ELR (cell line): ENCODE results near the gene RNF175.

Experiments used
- DNase-seq: peaks from one replicate; pipeline ENCODE4 v3.0.0-alpha.2; 2015; ENCODE audit warnings: low read depth

Gene RNF175

DNA sequence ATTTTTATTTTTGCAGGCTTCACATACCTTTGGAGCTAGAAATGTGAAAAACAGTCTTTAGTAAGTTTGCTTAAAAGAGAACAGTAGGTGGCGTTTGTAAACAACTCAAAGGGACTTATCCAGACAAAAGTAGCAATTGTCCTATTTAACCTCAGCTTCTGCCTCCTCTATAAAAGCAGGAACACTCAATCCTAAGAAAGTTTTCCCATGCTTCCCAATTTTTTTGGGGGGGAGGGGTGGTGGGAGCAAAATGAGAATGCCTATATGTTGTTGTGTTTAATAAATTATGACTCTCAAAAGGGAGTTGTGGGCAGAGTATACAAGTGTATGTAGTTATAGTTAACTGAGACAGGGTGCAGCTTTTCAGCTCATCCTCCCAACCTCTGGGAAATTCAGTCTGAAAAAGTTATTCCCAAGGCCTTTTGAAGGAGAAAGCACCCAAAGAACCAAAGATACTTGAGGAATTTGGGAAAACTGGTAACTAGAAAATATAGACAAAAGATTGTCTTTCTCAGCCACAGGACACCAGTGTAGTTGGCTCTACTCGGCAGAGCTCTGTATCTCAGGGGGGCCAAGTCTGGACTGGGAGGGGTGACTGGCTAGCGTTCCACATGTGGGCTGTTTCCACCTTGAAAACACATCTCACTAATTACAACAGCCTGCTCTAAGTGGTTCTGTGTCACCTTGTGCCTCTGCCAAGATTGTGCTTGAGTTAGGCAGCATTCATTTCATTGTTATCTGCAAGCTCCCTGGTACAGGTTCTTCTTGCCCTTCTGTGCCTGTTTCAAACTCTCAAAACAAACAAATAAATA, 26.3 kb upstream of the RNF175 start:
- DNase-seq, result peak; percentile 40

DNA sequence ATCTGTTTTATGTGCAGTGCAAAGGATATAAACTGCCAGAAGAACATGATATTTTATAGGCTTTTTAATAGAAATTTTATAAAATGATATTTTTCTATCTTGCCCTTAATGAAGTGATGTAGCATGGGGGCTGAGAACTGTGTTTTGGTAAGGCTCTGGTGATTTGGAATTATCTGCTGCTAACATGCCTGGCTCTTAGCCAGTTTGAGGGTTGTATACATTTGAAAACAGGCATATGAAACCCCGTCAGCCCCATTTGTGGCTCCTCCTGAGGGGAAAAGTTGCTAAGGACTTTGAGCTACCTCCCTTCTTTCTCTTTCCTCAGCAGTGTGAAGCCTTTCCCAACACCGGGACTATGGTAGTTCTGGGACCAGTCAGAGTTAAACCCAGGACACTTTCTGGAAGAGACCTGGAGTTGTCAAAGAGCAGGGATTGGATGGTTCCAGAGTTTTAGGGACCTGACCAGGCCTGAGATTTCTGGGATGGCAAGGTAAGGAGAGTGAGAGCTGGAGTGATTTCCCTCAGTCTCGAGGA, 24.4 kb upstream of the RNF175 start:
- no peak for DNase-seq

DNA sequence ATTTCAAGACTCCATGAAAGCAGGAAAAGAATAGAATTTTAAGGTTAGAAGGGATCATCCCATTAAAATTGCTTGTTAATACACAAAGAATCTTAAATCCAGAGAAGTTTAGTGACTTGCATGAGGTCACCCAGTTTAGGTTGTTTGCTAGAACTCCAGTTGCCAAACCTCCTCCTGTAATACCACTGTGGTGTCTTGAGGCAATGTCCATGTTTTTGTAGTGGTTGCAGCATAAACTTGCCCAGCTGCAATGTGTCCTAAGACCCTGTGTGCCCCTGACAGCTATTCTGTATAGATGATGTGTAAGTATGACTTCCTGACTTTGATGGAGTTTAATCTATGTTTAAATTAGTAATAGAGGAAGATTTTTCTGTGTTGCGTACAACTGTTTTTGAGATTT, 22.8 kb upstream of the RNF175 start:
- no peak for DNase-seq

DNA sequence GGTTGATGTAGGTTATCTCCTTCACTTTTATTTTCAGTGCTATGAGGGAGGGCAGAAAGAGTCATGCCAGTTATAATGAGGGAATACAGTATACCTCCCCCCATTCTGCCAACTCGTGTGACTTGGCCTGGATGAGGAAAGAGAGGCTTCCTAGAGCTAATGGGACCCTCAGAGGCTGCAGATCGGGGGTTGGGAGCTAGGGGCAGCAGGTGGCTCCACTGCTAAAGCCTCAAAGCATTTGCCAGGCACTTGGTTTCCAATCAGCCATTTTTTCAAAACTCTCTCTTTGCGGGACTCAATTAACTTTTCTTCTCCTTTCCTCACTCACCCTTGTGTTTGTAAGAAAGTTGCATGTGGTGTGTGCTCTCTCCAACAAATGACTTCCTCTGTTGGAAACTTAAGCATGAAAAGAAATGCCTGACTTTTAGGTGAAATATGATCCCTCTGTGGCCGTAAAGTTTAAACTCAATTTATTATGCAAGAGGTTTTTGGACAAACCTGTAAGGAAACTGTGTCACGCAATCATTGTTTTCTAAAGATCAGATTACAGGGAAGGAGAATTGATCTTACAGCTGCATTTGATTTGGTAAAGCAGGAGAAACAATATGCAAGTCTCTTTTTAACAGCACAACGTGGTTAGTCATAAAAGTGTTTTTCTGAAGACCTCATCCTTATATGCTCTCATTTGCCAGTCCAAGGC, 22.0 kb upstream of the RNF175 start:
- no peak for DNase-seq

DNA sequence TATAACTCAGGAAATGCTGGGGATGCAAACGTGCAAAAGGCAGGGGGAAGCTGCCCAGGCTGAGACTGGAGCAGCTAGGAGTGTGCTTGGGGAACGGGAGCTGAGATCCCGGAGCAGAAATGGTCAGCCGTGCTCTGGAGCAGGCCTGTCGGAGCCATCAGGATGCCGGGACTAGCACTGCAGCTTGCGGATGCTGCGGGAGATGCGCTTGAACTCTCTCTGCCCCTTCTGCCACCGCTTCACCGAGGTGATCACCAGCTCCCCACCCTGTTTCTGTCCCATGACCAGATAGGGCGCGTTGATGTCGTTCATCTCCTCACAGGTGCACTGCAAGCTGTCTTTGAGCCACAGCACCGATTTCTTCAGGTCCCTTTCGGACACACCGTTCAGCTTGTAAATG, 21.5 kb upstream of the RNF175 start:
- DNase-seq, result no peak

DNA sequence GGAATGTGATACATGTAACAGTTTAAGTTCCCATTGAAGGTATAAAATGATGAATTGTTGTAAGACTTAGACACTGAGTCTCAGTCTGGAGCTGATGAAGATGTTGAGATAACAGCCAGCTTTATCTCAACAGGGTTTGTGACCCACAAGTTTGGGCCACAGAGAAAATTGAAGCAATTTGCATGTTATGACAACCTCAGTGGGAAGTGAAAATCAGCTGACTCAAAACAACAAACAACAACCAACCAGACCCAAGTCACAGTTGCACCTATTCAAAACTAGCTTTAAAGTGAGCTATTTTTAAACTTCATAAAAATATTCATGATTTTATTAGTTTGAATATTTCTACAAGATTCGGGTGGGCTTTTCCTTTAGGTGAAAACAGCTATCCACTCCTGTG, 21.1 kb upstream of the RNF175 start:
- no peak for DNase-seq

DNA sequence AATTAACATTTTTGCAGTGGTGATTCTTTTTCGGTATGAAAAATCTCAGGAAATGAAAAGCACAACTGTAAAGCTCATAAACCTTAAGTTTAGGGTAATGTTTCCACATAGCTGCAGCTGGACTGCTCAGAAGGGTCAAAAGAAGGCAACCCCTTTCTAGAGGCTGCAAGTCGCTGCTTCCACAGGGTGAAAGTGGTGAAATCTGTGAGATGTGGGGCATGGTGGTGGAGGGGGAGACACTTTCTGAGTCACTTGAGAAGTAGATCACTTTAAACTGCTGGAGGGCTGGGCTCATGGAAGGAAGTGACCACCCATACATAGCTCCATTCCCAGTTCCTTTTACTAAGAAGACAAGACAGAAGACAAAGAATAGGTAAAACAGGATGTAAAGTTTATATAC, 20.4 kb upstream of the RNF175 start:
- DNase-seq, result no peak

DNA sequence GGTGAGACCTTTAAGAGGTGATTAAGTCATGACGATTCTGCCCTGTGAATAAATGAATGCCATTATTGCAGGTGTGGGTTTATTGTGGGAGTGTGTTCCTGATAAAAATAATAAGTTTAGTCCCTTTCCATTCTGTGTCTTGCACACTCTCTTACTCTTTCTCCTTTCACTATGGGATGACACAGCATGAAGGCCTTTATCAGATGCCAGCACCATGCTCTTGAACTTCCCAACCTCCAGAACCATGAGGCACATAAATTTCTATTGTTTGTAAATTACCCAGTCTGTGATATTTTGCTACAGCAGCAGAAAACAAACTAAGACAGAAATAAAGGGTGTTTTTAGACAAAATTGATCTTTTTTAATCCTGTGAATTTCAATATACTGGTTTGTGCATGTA, 18.6 kb upstream of the RNF175 start:
- DNase-seq, result no peak

DNA sequence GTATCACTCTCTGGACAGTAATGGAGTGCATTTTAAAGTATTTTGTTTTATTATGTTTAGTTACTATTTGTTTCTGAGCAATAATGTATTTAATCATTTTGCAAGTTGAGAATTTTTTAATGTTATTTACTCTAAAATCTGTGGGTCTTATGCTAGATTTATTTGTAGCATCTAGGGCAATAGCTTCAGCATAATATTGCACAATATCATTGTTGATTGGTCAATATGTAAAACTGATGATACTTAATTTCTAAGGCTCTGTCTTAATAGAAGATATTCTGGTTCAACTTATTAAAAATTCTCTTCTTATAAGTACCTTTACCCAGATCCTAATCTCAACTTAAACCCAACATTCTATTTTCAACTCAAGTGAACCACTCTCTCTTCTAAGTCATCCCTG, 17.6 kb upstream of the RNF175 start:
- DNase-seq, result no peak

DNA sequence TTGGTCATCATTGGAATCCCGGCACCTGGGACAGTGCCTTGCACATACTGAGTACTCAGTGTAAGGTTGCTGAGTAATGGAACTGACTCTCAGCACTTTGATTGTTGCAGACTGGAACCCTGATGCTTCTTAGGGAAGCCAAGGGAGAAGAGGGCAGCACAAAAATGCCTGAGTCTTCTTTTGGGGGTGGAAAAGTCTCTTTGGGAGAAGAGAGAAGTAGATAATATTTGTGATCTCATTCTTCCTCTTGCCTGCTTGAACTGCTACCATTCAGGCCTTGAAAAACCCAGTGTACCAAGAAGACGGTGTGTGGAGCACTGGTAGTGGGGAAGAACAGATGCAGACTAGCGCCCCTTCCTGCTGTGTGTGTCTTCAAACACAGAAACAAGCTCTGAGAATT, 16.8 kb upstream of the RNF175 start:
- no peak for DNase-seq

DNA sequence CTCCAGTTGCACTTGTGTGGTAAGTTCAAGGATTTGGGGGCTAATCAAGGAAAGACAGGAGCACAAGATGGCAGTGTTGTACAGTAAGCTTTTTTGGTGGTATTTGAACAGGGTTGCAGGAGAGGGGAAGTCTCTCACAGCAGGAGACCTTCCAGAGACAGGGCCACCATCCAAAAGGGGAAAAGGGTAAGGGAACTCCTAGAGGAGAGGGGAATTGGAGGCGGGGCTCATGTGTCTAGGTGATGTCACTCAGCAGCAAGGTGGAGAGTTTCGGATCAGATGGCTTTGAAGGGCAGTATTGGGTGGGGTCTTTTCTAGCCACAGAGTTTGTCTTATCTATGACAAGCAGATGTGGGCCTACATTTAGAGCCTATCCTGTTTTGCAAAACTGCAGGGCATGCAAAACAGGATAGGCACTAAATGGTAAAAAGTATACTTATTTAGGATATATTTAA, 13.4 kb upstream of the RNF175 start:
- no peak for DNase-seq

DNA sequence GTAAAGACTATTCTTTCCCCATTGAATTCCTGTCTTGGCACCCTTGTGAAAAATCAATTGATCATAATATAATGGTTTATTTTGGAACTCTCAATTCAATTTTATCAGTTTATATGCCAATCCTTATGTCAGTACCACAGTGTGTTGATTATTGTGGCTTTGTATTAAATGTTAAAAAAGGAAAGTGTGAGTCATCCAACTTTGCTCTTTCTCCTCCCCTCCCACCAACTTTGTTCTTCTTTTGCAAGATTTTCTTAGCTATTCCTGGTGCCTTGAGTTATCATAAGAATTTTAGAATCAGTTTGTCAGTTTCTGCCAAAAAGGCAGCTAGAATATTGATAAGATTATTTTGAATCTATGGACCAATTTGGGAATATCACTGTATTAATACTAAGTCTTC, 11.2 kb upstream of the RNF175 start:
- DNase-seq, result no peak

DNA sequence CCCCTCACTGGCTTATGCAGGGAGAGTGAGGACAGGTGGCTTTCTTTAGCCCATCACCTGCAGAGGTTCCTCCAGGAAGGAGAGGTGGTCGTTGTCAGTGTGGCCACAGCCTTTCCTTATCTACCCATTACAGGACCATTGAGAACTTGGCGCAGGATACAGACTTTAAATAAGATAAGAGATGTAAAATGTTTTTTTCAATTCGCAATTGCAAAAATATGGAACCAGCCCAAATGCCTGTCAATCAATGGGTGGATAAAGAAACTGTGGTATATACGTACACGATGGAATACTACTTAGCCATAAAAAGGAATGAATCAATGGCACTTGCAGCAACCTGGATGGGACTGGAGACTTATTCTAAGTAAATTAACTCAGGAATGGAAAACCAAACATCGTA, 6.9 kb upstream of the RNF175 start:
- no peak for DNase-seq

DNA sequence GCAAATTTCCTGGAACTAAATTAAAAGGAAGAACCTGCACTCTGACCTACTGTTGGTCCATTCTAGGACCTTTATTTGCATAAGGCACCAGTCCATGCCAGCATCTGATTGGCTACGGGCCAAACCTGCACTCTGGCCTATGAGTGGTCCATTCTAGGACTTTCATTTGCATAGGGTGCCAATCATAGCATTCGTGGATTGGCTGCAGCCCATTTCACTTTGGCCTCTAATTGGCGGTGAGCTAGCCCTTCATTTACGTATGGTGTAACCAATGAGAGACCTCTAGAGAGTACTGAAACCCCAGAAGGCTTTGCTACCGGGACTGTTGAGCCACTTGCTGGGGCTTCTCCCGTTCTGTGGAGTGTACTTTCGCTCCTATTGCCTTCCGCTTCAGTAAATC, 6.1 kb upstream of the RNF175 start:
- DNase-seq, result no peak

DNA sequence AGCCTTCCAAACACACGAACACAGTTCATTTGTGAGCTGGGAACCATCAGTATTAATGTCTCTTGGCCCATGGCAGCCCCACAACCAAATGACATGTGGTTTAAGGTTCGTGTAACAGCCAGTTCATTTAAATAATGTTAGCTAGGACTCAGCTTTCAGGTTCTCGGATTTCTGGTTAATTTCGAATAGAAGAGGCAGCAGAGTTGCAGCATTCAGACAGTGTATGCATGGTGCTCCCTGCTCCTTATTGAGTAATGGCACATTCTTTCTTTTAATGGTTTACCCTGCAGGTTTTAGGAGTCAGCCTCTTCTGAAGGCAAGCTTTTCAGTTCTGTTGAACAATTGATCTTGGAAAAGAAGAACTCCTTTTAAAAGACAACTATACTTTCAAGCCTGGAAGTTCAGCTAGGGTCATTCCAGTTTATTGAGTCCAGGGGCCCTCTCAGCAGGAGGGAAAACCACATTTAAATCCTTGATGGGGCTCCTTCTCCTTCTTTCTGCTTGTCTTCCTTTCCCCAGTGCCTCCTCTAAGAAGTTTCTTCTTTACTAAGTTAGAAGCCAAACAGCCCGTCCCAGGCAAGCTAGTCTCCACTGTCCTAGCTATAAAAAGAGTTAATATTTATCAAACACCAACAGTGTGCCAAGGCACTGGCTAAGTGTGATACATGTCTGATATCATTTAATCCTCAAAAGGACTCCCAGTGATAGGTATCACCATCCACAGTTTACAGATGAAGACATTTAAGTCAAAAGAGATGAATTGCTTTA, 5.0 kb upstream of the RNF175 start:
- DNase-seq, result no peak

DNA sequence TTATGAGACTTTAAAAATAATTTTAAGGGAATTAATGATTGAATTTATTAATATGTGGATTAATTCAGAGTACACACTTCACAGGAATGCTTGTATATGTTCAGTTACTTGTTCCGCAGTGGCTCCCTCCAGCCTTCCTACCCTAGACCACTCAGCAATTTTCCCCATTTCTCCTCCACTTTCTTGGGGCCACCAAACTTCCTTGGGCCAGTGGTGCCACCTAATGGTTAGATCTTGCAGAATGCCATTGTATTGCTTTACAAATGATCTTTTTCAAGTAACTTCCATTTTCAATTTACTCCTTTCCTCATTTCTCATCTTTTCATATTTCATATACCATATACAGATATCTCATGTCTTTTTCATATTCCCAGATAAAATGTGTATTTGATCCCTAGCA, 3.6 kb upstream of the RNF175 start:
- DNase-seq, result peak; percentile 30

DNA sequence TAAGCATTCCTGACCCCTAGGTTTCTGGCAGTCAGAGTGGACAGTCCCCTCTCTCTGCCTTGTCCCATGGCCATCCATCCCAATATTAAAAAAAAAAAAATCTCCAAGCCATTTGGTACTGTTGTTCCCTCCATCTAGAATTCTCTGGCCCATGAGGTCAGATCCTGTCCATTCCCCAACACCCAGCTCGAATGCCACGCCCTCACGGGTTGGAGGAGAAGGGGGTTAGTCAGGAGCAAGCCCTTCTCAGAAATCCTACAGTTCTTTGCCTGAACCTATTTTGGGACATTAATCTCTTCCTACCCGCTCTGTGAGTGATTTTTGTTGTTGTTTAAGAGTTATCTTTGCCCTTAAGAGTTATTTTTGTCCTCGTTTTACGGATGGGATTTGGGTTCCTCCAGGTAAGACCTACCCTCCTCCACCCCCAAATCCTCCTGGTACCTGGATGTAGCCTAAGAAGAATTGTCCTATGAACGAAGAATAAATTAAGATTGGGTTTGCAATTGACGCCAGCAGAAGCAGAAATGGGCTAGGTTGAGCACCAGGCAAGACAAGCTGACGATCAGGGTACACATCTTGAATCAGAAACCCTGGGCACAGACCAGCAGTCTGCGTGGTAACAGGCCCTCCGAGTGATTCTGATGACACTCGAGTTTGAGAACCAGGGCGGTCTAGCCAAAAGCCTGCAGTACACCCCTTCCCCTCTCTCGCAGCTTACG, 977 bp downstream of the RNF175 start:
- DNase-seq, result no peak

DNA sequence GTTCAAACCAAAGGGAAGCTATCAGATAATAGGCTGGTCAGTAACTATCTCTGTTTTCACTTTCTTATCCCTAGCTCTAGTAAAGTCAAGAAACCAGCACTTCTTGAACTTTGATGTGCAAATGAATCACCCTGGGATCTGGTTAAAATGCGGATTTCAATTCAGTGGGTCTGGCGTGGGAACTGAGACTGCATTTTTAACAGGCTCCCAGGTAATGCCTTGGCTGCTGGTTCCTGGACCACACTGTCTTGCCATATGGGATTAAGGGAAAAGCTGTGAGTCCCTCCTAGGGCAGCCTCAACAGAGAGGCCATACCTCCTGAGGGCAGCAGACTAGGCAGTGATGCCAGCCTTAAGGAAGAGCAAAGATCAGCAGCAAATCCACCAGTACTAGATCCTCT, 1.7 kb downstream of the RNF175 start:
- DNase-seq, result no peak

DNA sequence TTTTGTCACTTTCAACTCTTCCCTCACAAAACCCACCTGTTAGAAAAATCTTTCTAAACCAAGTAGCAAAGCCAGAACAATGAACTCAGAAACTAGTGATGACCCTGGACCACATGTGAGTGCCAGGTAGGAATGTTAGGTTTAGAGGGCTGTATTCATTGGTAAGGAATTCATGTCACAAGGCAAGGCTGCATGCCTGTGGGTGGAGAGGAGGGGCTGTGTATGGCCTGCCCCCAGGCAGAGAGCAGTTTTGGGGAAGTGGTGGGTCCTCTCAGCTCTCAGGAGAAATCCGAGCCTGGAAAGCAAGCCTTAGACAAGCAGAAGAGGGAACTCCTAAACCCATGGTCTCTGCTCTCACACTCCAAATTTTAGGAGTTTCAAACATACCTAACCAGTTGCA, 2.4 kb downstream of the RNF175 start:
- no peak for DNase-seq

DNA sequence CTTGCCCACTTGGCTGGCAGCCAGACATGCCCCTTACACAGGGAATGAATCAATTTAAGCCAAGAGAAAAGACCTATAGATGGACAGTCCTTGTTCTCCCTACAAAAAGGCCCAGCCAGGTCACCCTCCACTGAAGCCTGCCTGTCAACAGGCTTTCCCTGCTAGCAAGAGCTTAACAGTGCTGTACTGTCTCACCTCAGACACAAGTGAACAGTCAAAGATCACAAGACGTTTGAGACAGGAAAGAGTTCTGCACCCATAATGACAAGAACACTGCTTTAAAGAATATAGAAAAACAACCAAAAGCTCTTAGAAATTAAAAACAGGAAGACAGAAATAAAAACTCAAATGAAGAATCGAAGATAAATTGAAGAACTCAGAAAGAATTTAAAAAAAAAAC, 4.6 kb downstream of the RNF175 start:
- no peak for DNase-seq

DNA sequence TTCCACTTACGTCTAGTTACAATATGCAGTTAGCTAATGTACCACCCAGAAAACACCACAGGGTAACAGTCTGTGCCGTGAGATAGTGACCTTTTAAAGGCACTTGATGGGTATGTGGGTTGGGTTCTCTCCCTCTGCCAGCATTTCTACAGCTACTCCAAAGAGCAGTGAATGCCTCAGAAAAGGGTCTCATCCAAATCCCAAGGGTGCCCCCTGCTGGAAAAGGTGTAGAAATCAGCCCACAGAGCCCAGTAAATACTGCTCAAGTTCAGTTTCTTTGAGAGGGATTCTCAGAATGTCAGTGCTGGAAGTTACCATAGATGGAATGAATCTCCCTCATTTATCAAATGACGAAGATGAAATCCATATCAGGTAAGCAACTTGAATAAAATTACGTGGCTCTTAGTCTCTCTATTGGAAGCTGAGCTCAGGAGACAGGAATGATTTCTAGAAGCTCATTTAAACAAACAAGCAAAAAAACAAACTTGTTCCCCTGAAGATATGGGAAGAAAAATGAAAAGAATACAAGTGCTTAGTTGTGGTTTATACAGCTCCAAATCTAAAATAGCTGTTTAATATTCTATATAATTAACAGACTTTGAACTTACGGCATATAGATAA, 9.5 kb downstream of the RNF175 start:
- peak; percentile 72 for DNase-seq

DNA sequence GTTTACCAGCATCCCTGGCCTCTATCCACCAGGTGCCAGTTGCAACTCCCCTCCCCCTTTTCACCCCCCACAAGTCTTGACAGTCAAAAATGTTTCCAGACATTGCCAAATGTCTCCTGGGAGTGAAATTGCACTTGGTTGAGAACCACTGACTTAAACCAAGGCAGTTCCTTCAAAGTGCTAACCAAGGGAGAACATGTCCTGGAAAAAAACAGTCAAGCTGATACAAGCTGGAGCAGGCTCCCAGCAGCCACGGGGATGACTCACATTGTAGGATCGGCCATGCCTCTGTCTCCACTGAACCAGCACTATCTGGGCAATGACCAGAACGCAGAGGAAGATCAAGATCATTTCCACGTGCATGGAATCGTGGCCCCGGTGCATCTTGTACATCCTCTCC, 11.4 kb downstream of the RNF175 start:
- peak; percentile 59 for DNase-seq
